ENCODE measurements around the gene SNCA. TPM values are rescaled to one million over a fixed set of nuclear protein-coding genes. Genes with fewer than 3 reads are reported as not detected.

The SNCA gene
- total RNA-seq, 1 donor from 2014 or later = 15.2 TPM

DNA sequence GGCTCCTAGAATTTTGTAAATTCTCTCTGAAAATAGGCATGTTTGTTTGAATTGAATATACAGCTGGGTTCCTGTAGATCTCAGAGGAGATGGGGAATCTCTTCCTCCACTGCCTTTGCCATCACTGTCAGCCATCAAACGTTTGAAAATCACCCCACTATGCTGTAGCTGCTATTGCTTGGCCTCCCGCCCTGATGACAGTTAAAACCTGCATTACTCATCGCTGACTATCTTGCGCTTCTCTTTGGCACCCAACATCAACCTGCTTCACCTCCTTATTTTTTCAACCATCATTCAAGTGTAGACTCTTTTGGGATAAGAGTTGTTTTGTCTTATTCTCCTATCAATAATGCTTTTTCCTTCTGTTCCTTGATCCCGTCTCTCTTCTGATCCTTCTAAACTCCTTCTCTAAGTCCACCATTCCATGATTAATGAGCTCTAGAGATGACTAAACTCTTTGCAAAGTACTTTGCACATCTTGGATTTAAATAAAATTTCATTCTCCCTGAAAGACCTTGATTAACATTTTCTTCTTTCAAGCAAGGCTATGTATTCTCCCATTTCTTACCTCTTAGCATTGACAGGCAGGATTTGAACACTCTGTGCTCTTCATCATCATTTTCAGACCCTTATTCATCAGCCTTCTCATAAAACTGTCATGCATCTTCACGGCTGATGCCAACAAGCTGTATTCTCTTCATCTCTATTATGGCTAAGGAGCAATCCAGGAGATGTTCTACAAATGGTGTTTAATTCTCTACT is 133.0 kb downstream of the SNCA start:
- H3K4me1 Mint-ChIP-seq (ENCODE audit: low read depth, unreplicated experiment) = peaks cover 17% of the 10 kb centered on the region
- H3K4me3 Mint-ChIP-seq (ENCODE audit: unreplicated experiment) = no peak overlapping the region
- H3K27ac Mint-ChIP-seq (ENCODE audit: unreplicated experiment) = no peak overlapping the region
- H3K9me3 Mint-ChIP-seq (ENCODE audit: unreplicated experiment) = no peaks in the 10 kb centered on the region
- DNase-seq = no peak
- H3K36me3 Mint-ChIP-seq (ENCODE audit: unreplicated experiment) = no peaks in the 10 kb centered on the region
- TF ChIP-seq, protein P1, sequence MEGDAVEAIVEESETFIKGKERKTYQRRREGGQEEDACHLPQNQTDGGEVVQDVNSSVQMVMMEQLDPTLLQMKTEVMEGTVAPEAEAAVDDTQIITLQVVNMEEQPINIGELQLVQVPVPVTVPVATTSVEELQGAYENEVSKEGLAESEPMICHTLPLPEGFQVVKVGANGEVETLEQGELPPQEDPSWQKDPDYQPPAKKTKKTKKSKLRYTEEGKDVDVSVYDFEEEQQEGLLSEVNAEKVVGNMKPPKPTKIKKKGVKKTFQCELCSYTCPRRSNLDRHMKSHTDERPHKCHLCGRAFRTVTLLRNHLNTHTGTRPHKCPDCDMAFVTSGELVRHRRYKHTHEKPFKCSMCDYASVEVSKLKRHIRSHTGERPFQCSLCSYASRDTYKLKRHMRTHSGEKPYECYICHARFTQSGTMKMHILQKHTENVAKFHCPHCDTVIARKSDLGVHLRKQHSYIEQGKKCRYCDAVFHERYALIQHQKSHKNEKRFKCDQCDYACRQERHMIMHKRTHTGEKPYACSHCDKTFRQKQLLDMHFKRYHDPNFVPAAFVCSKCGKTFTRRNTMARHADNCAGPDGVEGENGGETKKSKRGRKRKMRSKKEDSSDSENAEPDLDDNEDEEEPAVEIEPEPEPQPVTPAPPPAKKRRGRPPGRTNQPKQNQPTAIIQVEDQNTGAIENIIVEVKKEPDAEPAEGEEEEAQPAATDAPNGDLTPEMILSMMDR (IDR thresholded peaks at IDR 0.05; ENCODE audit: partially characterized antibody, unreplicated experiment) = no peak
- H3K27me3 Mint-ChIP-seq (ENCODE audit: unreplicated experiment) = peaks cover 3% of the 10 kb centered on the region

DNA sequence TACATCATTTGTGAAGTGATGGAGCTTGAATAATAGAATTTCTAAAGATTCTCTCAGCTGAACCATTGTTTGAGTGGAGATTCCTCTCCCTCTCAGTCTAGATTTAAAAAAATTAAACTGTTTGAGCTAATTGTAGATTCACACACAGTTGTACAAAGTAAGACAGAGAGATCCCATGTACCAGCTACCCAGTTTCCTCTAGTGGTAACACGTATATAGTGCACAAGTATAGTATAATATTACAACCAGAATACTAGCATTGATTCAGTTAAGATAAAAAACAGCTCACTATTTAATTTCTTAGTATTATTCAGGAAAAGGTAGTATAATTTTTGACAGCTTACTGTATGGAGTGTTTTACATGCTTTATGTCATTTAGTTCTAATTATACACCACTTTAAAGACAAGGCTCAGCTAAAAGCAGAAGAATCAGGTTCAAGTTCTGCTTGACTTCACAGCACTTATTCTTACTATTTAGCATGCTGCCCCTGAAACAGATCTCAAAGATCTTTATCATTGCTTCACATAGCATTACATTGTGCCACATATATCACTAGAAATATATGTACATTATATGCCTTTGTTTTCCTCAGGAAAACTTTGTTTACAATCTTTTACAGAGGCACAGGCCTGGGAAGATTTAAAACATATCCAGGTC is 136.1 kb downstream of the SNCA start:
- Mint-ChIP-seq H3K36me3 (ENCODE audit: unreplicated experiment) (no peaks in the 10 kb centered on the region), H3K9me3 (ENCODE audit: unreplicated experiment) (no peaks in the 10 kb centered on the region), H3K4me3 (ENCODE audit: unreplicated experiment) (no peak overlapping the region), H3K4me1 (ENCODE audit: low read depth, unreplicated experiment) (peaks cover 17% of the 10 kb centered on the region), H3K27ac (ENCODE audit: unreplicated experiment) (no peak overlapping the region), H3K27me3 (ENCODE audit: unreplicated experiment) (peaks cover 3% of the 10 kb centered on the region)
- DNase-seq = no peak
- TF ChIP-seq, protein P1 (IDR thresholded peaks at IDR 0.05; ENCODE audit: partially characterized antibody, unreplicated experiment) = peak; percentile 16

DNA sequence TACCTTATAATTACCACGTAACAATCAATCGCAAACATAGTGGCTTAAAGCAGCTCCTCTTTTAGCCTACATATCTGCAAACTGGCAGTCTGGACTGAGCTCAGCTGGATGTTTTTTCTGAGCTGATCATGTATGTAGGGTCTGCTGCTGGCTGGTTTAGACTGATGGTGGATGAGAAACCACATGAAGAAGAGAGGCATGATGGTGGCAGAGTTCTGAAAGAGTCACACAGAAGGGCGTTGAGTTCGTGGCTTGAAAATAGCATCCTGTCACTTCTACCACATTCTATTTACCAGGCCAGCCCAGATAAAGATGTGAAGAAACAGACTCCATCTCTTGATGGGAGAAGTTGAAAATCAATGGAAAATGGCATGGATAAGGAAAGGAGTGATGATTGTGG is 151.3 kb downstream of the SNCA start:
- no peaks in the 10 kb centered on the region for H3K27me3 Mint-ChIP-seq (ENCODE audit: unreplicated experiment)
- no peaks in the 10 kb centered on the region for H3K36me3 Mint-ChIP-seq (ENCODE audit: unreplicated experiment)
- no peak overlapping the region for H3K4me3 Mint-ChIP-seq (ENCODE audit: unreplicated experiment)
- no peak overlapping the region for H3K27ac Mint-ChIP-seq (ENCODE audit: unreplicated experiment)
- TF ChIP-seq, protein P1 (IDR thresholded peaks at IDR 0.05; ENCODE audit: partially characterized antibody, unreplicated experiment) = no peak
- H3K9me3 Mint-ChIP-seq (ENCODE audit: unreplicated experiment) = no peaks in the 10 kb centered on the region
- DNase-seq = no peak
- peaks cover 5% of the 10 kb centered on the region for H3K4me1 Mint-ChIP-seq (ENCODE audit: low read depth, unreplicated experiment)

DNA sequence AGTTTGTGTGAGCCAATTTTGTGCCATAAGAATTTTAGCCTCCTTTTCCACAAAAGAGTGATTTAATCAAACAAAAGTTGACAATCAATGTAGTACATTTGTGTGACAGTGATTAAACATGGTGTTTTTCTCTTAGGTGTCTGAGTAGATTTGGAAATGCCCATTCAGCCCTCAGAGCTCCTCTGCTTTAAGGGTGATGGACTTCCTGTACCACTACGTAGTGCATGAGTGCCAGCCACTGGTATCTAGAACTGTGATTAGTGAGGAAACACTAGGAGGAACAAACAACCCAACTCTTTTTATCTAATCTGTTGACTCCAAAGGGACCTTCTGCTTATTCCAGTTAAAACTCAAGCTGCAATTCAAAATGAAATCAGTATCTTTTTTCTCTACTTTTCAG is 151.7 kb downstream of the SNCA start:
- peaks cover 5% of the 10 kb centered on the region for H3K4me1 Mint-ChIP-seq (ENCODE audit: low read depth, unreplicated experiment)
- TF ChIP-seq, protein P1 (IDR thresholded peaks at IDR 0.05; ENCODE audit: partially characterized antibody, unreplicated experiment) = no peak

DNA sequence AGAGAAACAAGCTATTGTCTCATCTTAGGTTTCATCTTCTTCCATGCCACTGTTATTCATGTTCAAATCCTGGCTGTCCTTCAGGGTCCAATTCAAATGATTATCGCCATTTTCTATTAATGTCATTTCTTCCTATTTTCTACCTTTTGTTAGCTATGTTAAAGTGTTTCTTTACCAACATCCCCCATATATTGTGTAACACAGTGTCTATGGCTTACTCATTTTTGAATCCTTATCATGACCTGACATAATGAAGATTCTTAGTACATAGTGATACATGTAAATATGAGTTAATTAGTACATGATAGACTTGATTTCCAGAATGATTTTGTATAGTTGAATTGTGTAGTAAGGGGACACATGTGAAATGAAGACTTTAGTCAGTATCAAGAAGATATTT is 152.4 kb downstream of the SNCA start:
- DNase-seq = no peak
- Mint-ChIP-seq H3K9me3 (ENCODE audit: unreplicated experiment) (no peaks in the 10 kb centered on the region), H3K36me3 (ENCODE audit: unreplicated experiment) (no peaks in the 10 kb centered on the region), H3K4me1 (ENCODE audit: low read depth, unreplicated experiment) (peaks cover 5% of the 10 kb centered on the region), H3K4me3 (ENCODE audit: unreplicated experiment) (no peak overlapping the region), H3K27ac (ENCODE audit: unreplicated experiment) (no peak overlapping the region), H3K27me3 (ENCODE audit: unreplicated experiment) (no peaks in the 10 kb centered on the region)
- TF ChIP-seq, protein P1 (IDR thresholded peaks at IDR 0.05; ENCODE audit: partially characterized antibody, unreplicated experiment) = no peak

More for the DNA sequence above, 151.7 kb downstream of the SNCA start:
- DNase-seq = no peak
- Mint-ChIP-seq H3K9me3 (ENCODE audit: unreplicated experiment) (no peaks in the 10 kb centered on the region), H3K27ac (ENCODE audit: unreplicated experiment) (no peak overlapping the region), H3K4me3 (ENCODE audit: unreplicated experiment) (no peak overlapping the region), H3K36me3 (ENCODE audit: unreplicated experiment) (no peaks in the 10 kb centered on the region), H3K27me3 (ENCODE audit: unreplicated experiment) (no peaks in the 10 kb centered on the region)
